Neural cell (in vitro differentiated cells): Measurements from ENCODE around the gene IL12RB1. TPM values are rescaled to one million over a fixed set of nuclear protein-coding genes. Genes with fewer than 3 reads are reported as not detected.

Experiments used
- H2AFZ ChIP-seq: fragments of 200-600, 300-800 bp; sonication (generic), shearing (Covaris generic); 2 replicates; pipeline ENCODE4 v1.6.0; 2014; ENCODE audit warnings: low read depth, mild to moderate bottlenecking, antibody characterized with exemption, low read length, moderate library complexity
- H3F3A ChIP-seq: fragments of 200-600 bp; shearing (Covaris generic); 2 replicates; pipeline ENCODE4 v1.6.1; 2016; ENCODE audit warnings: mild to moderate bottlenecking, moderate library complexity, mixed read lengths, antibody characterized with exemption, low read length; ENCODE audit not compliant: insufficient read depth, poor library complexity, severe bottlenecking
- H3K27ac ChIP-seq: fragments of 200-600, 300-800 bp; sonication (generic), shearing (Covaris generic); 2 replicates; pipeline ENCODE4 v1.5.1; 2014; ENCODE audit warnings: mild to moderate bottlenecking, low read length, moderate library complexity
- H3K27me3 ChIP-seq: fragments of 300-800, 200-600 bp; sonication (generic), shearing (Covaris generic); 2 replicates; pipeline ENCODE4 v1.6.0; 2014; ENCODE audit warnings: mild to moderate bottlenecking, low read depth, low read length, moderate library complexity; ENCODE audit not compliant: insufficient read depth
- H3K36me3 ChIP-seq: fragments of 300-800, 200-600 bp; sonication (generic), shearing (Covaris generic); 2 replicates; pipeline ENCODE4 v1.5.1; 2014; ENCODE audit warnings: mild to moderate bottlenecking, antibody characterized with exemption, low read length, moderate library complexity; ENCODE audit not compliant: insufficient read depth
- H3K4me2 ChIP-seq: fragments of 300-800, 200-600 bp; sonication (generic), shearing (Covaris generic); 2 replicates; pipeline ENCODE4 v1.6.0; 2014; ENCODE audit warnings: mild to moderate bottlenecking, low read length
- H3K4me3 ChIP-seq: fragments of 300-800, 200-600 bp; sonication (generic), shearing (Covaris generic); 2 replicates; pipeline ENCODE4 v1.5.1; 2014; ENCODE audit warnings: mild to moderate bottlenecking, low read length, moderate library complexity
- H3K79me2 ChIP-seq: fragments of 200-600 bp; shearing (Covaris generic); replicated peaks from 2 replicates; pipeline ENCODE4 v1.6.0; 2014; ENCODE audit warnings: mild to moderate bottlenecking, low read length, moderate library complexity; ENCODE audit not compliant: insufficient read depth
- H3K9ac ChIP-seq: fragments of 300-800, 200-600 bp; sonication (generic), shearing (Covaris generic); 2 replicates; pipeline ENCODE4 v1.6.1; 2016; ENCODE audit warnings: mild to moderate bottlenecking, low read length, mixed read lengths
- H3K9me2 ChIP-seq: fragments of 200-600 bp; shearing (Covaris generic); 2 replicates; pipeline ENCODE4 v1.6.1; 2016; ENCODE audit warnings: mild to moderate bottlenecking, low read length, mixed read lengths; ENCODE audit not compliant: insufficient read depth
- H3K9me3 ChIP-seq: fragments of 200-600, 300-800 bp; sonication (generic), shearing (Covaris generic); 2 replicates; pipeline ENCODE4 v1.6.1; 2016; ENCODE audit warnings: mild to moderate bottlenecking, mixed run types, low read length, moderate library complexity, mixed read lengths
- H4K20me1 ChIP-seq: fragments of 200-600 bp; shearing (Covaris generic); 2 replicates; pipeline ENCODE4 v1.6.1; 2016; ENCODE audit warnings: mild to moderate bottlenecking, mixed run types; ENCODE audit not compliant: insufficient read depth
- EP300 ChIP-seq: fragments of 450-650 bp; conservative IDR thresholded peaks from 2 replicates; pipeline ENCODE4 v1.6.1; 2014; ENCODE audit warnings: antibody characterized with exemption, mild to moderate bottlenecking, moderate library complexity; ENCODE audit not compliant: poor library complexity, severe bottlenecking
- EZH2 ChIP-seq: fragments of 200-600, 300-800 bp; shearing (Covaris generic), sonication (generic); IDR thresholded peaks from 2 replicates; pipeline ENCODE4 v1.6.1; 2014; ENCODE audit warnings: antibody characterized with exemption, low read length, borderline replicate concordance, mild to moderate bottlenecking; ENCODE audit not compliant: insufficient read depth, poor library complexity, severe bottlenecking
- MXI1 ChIP-seq: fragments of 450-650 bp; conservative IDR thresholded peaks from 2 replicates; pipeline ENCODE4 v1.6.1; 2014; ENCODE audit warnings: antibody characterized with exemption, mild to moderate bottlenecking; ENCODE audit not compliant: poor library complexity, severe bottlenecking
- POLR2AphosphoS5 ChIP-seq: IDR thresholded peaks from 2 replicates; pipeline ENCODE4 v1.6.1; 2012
- RAD21 ChIP-seq: fragments of 450-650 bp; conservative IDR thresholded peaks from 2 replicates; pipeline ENCODE4 v1.6.1; 2014; ENCODE audit warnings: antibody characterized with exemption, mild to moderate bottlenecking, moderate library complexity
- SMC3 ChIP-seq: fragments of 450-650 bp; conservative IDR thresholded peaks from 2 replicates; pipeline ENCODE4 v1.6.1; 2014; ENCODE audit warnings: antibody characterized with exemption, mild to moderate bottlenecking, moderate library complexity; ENCODE audit not compliant: poor library complexity
- TAF1 ChIP-seq: IDR thresholded peaks from 2 replicates; pipeline ENCODE4 v1.6.1; 2012; ENCODE audit warnings: low read depth
- polyA plus RNA-seq: library from polyadenylated mRNA; depleted of rRNA; stranded (reverse); fragments of >200 nt; gene quantifications from 2 replicates; pipeline ENCODE4 v1.2.3, GENCODE V29; 2014
- TF ChIP-seq, protein P1 (sequence below): fragments of 450-650 bp; IDR thresholded peaks from 2 replicates; pipeline ENCODE4 v1.5.1; 2014; ENCODE audit warnings: antibody characterized with exemption, mild to moderate bottlenecking, moderate library complexity; ENCODE audit not compliant: poor library complexity, severe bottlenecking
- TF ChIP-seq, protein P2 (sequence below): IDR thresholded peaks from 2 replicates; pipeline ENCODE4 v1.6.1; 2012; ENCODE audit warnings: borderline replicate concordance

Gene IL12RB1
- polyA plus RNA-seq, 1 donor from 2014 or later, result not detected

- Histone ChIP-seq H3K36me3 (no peaks in the 10 kb centered on the region), H4K20me1 (no peaks in the 10 kb centered on the region), H2AFZ (no peak overlapping the region), H3K79me2 (no peaks in the 10 kb centered on the region), H3K4me2 (no peak overlapping the region), H3K27me3 (peaks cover 22% of the 10 kb centered on the region), H3K4me3 (no peak overlapping the region), H3K9me3 (no peaks in the 10 kb centered on the region), H3F3A (no peaks in the 10 kb centered on the region), H3K27ac (no peak overlapping the region), H3K9ac (no peak overlapping the region), H3K9me2 (no peaks in the 10 kb centered on the region)
- TF ChIP-seq, protein P1, sequence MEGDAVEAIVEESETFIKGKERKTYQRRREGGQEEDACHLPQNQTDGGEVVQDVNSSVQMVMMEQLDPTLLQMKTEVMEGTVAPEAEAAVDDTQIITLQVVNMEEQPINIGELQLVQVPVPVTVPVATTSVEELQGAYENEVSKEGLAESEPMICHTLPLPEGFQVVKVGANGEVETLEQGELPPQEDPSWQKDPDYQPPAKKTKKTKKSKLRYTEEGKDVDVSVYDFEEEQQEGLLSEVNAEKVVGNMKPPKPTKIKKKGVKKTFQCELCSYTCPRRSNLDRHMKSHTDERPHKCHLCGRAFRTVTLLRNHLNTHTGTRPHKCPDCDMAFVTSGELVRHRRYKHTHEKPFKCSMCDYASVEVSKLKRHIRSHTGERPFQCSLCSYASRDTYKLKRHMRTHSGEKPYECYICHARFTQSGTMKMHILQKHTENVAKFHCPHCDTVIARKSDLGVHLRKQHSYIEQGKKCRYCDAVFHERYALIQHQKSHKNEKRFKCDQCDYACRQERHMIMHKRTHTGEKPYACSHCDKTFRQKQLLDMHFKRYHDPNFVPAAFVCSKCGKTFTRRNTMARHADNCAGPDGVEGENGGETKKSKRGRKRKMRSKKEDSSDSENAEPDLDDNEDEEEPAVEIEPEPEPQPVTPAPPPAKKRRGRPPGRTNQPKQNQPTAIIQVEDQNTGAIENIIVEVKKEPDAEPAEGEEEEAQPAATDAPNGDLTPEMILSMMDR, result no peak
- TF ChIP-seq RAD21 (no peak), EP300 (no peak), EZH2 (no peak), POLR2AphosphoS5 (no peak), MXI1 (no peak), TAF1 (no peak)
- TF ChIP-seq, protein P2, sequence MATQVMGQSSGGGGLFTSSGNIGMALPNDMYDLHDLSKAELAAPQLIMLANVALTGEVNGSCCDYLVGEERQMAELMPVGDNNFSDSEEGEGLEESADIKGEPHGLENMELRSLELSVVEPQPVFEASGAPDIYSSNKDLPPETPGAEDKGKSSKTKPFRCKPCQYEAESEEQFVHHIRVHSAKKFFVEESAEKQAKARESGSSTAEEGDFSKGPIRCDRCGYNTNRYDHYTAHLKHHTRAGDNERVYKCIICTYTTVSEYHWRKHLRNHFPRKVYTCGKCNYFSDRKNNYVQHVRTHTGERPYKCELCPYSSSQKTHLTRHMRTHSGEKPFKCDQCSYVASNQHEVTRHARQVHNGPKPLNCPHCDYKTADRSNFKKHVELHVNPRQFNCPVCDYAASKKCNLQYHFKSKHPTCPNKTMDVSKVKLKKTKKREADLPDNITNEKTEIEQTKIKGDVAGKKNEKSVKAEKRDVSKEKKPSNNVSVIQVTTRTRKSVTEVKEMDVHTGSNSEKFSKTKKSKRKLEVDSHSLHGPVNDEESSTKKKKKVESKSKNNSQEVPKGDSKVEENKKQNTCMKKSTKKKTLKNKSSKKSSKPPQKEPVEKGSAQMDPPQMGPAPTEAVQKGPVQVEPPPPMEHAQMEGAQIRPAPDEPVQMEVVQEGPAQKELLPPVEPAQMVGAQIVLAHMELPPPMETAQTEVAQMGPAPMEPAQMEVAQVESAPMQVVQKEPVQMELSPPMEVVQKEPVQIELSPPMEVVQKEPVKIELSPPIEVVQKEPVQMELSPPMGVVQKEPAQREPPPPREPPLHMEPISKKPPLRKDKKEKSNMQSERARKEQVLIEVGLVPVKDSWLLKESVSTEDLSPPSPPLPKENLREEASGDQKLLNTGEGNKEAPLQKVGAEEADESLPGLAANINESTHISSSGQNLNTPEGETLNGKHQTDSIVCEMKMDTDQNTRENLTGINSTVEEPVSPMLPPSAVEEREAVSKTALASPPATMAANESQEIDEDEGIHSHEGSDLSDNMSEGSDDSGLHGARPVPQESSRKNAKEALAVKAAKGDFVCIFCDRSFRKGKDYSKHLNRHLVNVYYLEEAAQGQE, result no peak
Observed at GRCh38 chr19:18098891-18099622, 12.3 kb upstream of the IL12RB1 start.

GRCh38 chr19:18097993-18098890 is 11.5 kb upstream of the IL12RB1 start:
- Histone ChIP-seq H3F3A (no peaks in the 10 kb centered on the region), H3K4me3 (no peak overlapping the region), H4K20me1 (no peaks in the 10 kb centered on the region), H3K27ac (no peak overlapping the region), H3K36me3 (no peaks in the 10 kb centered on the region), H3K9ac (no peak overlapping the region), H3K9me3 (no peaks in the 10 kb centered on the region), H3K79me2 (no peaks in the 10 kb centered on the region), H3K27me3 (peaks cover 22% of the 10 kb centered on the region), H3K9me2 (no peaks in the 10 kb centered on the region), H3K4me2 (no peak overlapping the region), H2AFZ (no peak overlapping the region)
- TF ChIP-seq POLR2AphosphoS5 (no peak), MXI1 (no peak), RAD21 (no peak), SMC3 (no peak), EZH2 (no peak), TAF1 (no peak), EP300 (no peak)
- TF ChIP-seq, protein P2, result no peak
- TF ChIP-seq, protein P1, result no peak
